ENCODE measurements around the gene TBCD.

TBCD gene

GRCh38 chr17:82843904-82844680, 92.2 kb downstream of the TBCD start:
- no peaks in the 10 kb centered on the region for H3K27me3 ChIP-seq (ENCODE audit: control insufficient read depth in 1 of 2, insufficient read depth in 2 of 2, low read length in 2 of 2)
- peaks cover 6% of the 10 kb centered on the region for H3K36me3 ChIP-seq (ENCODE audit: insufficient read depth, low read length)
- H3K9ac ChIP-seq (ENCODE audit: low read length): no peak overlapping the region
- H3K4me1 ChIP-seq (ENCODE audit: insufficient read depth, low read length): no peaks in the 10 kb centered on the region
- H3K4me3 ChIP-seq (ENCODE audit: low read depth in 1 of 2, low read length in 2 of 2): no peak overlapping the region
- no peaks in the 10 kb centered on the region for H3K9me3 ChIP-seq (ENCODE audit: low read length)
- H3K27ac ChIP-seq (ENCODE audit: low read depth, low read length): no peak overlapping the region

DNA sequence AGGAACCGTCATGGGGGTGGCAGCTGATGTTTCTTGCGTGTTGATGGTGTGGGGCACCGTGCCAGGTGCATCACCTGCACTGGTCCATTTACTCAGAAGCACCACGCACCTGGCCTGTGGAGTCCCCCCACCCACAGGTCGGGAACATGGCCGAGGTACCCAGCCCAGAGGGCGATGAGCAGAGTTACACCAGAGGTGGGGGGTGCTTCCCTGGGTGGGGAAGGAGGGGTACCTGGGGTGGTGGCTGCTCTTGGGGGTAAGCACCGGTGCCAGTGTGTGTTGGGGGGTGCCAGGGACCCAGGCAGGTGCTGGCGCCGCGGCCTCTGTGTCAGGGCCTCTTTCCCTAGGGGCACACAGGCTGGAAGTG, 92.9 kb downstream of the TBCD start:
- no peaks in the 10 kb centered on the region for H3K27me3 ChIP-seq (ENCODE audit: control insufficient read depth in 1 of 2, insufficient read depth in 2 of 2, low read length in 2 of 2)
- peaks cover 6% of the 10 kb centered on the region for H3K36me3 ChIP-seq (ENCODE audit: insufficient read depth, low read length)
- no peaks in the 10 kb centered on the region for H3K4me1 ChIP-seq (ENCODE audit: insufficient read depth, low read length)
- no peak overlapping the region for H3K9ac ChIP-seq (ENCODE audit: low read length)
- H3K27ac ChIP-seq (ENCODE audit: low read depth, low read length): no peak overlapping the region
- H3K9me3 ChIP-seq (ENCODE audit: low read length): no peaks in the 10 kb centered on the region
- no peak overlapping the region for H3K4me3 ChIP-seq (ENCODE audit: low read depth in 1 of 2, low read length in 2 of 2)

GRCh38 chr17:82845163-82845807, 93.4 kb downstream of the TBCD start:
- no peaks in the 10 kb centered on the region for H3K27me3 ChIP-seq (ENCODE audit: control insufficient read depth in 1 of 2, insufficient read depth in 2 of 2, low read length in 2 of 2)
- no peaks in the 10 kb centered on the region for H3K4me1 ChIP-seq (ENCODE audit: insufficient read depth, low read length)
- peak overlapping the region in 1 of 2 donors; percentile 27 for H3K4me3 ChIP-seq (ENCODE audit: low read depth in 1 of 2, low read length in 2 of 2)
- H3K9ac ChIP-seq (ENCODE audit: low read length): no peak overlapping the region
- H3K27ac ChIP-seq (ENCODE audit: low read depth, low read length): no peak overlapping the region
- H3K36me3 ChIP-seq (ENCODE audit: insufficient read depth, low read length): peaks cover 6% of the 10 kb centered on the region
- no peaks in the 10 kb centered on the region for H3K9me3 ChIP-seq (ENCODE audit: low read length)

- Histone ChIP-seq H3K27ac (ENCODE audit: low read depth, low read length) (no peak overlapping the region), H3K9me3 (ENCODE audit: low read length) (no peaks in the 10 kb centered on the region), H3K9ac (ENCODE audit: low read length) (no peak overlapping the region), H3K36me3 (ENCODE audit: insufficient read depth, low read length) (peaks cover 6% of the 10 kb centered on the region), H3K27me3 (ENCODE audit: control insufficient read depth in 1 of 2, insufficient read depth in 2 of 2, low read length in 2 of 2) (no peaks in the 10 kb centered on the region), H3K4me1 (ENCODE audit: insufficient read depth, low read length) (no peaks in the 10 kb centered on the region), H3K4me3 (ENCODE audit: low read depth in 1 of 2, low read length in 2 of 2) (peak overlapping the region in 1 of 2 donors; percentile 27)
Observed at GRCh38 chr17:82846061-82846691, 94.3 kb downstream of the TBCD start.

DNA sequence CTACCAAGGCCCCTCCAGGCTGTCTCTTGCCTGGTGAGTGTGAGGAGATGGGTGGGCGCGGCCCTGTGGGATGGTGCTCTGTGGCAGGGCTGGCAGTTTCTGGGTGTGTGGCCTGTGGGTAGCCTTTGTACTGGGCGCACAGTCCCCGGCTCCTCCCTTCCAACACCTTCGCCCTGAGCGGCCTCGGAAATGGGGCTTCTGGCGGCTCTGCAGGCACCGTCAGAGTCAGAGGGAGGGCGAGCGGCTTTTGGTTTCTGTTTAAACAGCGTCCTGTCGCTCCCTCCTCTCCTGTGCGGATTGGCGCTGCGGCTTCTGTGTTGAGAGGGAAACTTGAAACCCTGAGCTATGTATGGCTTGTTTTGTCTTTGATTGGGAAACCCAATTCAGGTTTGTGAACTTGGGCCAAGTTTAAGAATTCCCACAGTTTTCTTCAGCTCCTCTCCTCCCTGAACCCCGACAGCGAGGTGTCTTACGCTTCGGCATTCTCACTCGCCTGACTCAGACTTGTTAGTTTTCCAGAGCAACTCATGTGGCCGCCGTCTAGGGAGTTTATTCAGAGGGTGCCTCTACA, 96.2 kb downstream of the TBCD start:
- no peak overlapping the region for H3K27ac ChIP-seq (ENCODE audit: low read depth, low read length)
- H3K9me3 ChIP-seq (ENCODE audit: low read length): no peaks in the 10 kb centered on the region
- H3K9ac ChIP-seq (ENCODE audit: low read length): no peak overlapping the region
- no peak overlapping the region for H3K4me3 ChIP-seq (ENCODE audit: low read depth in 1 of 2, low read length in 2 of 2)
- no peaks in the 10 kb centered on the region for H3K27me3 ChIP-seq (ENCODE audit: control insufficient read depth in 1 of 2, insufficient read depth in 2 of 2, low read length in 2 of 2)
- H3K36me3 ChIP-seq (ENCODE audit: insufficient read depth, low read length): peaks cover 6% of the 10 kb centered on the region
- H3K4me1 ChIP-seq (ENCODE audit: insufficient read depth, low read length): no peaks in the 10 kb centered on the region

- peaks cover 6% of the 10 kb centered on the region for H3K36me3 ChIP-seq (ENCODE audit: insufficient read depth, low read length)
- H3K9me3 ChIP-seq (ENCODE audit: low read length): no peaks in the 10 kb centered on the region
- no peak overlapping the region for H3K9ac ChIP-seq (ENCODE audit: low read length)
- H3K27me3 ChIP-seq (ENCODE audit: control insufficient read depth in 1 of 2, insufficient read depth in 2 of 2, low read length in 2 of 2): no peaks in the 10 kb centered on the region
- H3K4me3 ChIP-seq (ENCODE audit: low read depth in 1 of 2, low read length in 2 of 2): no peak overlapping the region
- H3K4me1 ChIP-seq (ENCODE audit: insufficient read depth, low read length): no peaks in the 10 kb centered on the region
- H3K27ac ChIP-seq (ENCODE audit: low read depth, low read length): no peak overlapping the region
Observed at GRCh38 chr17:82849076-82849945, 97.4 kb downstream of the TBCD start.

- no peaks in the 10 kb centered on the region for H3K36me3 ChIP-seq (ENCODE audit: insufficient read depth, low read length)
- no peaks in the 10 kb centered on the region for H3K4me1 ChIP-seq (ENCODE audit: insufficient read depth, low read length)
- no peaks in the 10 kb centered on the region for H3K9me3 ChIP-seq (ENCODE audit: low read length)
- H3K27me3 ChIP-seq (ENCODE audit: control insufficient read depth in 1 of 2, insufficient read depth in 2 of 2, low read length in 2 of 2): no peaks in the 10 kb centered on the region
- no peak overlapping the region for H3K27ac ChIP-seq (ENCODE audit: low read depth, low read length)
- no peak overlapping the region for H3K9ac ChIP-seq (ENCODE audit: low read length)
- H3K4me3 ChIP-seq (ENCODE audit: low read depth in 1 of 2, low read length in 2 of 2): no peak overlapping the region
Observed at GRCh38 chr17:82851381-82851780, 99.5 kb downstream of the TBCD start.

DNA sequence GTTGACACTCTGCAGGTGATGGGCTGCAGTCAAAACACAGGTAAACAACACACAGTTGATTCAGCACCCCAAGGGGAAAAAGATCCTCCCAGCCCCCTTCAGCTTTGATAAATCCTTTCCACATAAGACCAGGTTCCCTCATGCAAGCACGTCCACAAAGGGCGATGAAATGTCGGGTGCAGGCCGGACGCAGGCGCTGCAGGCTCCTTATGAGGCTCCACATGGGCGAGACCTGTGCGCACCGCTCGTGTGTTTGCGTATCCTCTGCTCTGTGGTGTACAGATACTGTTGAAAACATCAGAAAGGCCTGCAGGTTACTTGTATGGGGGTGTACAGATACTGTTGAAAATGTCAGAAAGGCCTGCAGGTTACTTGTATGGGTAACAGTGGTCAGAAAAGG, 102.4 kb downstream of the TBCD start:
- no peaks in the 10 kb centered on the region for H3K36me3 ChIP-seq (ENCODE audit: insufficient read depth, low read length)
- no peaks in the 10 kb centered on the region for H3K27me3 ChIP-seq (ENCODE audit: control insufficient read depth in 1 of 2, insufficient read depth in 2 of 2, low read length in 2 of 2)
- H3K27ac ChIP-seq (ENCODE audit: low read depth, low read length): no peak overlapping the region
- no peaks in the 10 kb centered on the region for H3K4me1 ChIP-seq (ENCODE audit: insufficient read depth, low read length)
- no peak overlapping the region for H3K9ac ChIP-seq (ENCODE audit: low read length)
- H3K9me3 ChIP-seq (ENCODE audit: low read length): no peaks in the 10 kb centered on the region
- no peak overlapping the region for H3K4me3 ChIP-seq (ENCODE audit: low read depth in 1 of 2, low read length in 2 of 2)

DNA sequence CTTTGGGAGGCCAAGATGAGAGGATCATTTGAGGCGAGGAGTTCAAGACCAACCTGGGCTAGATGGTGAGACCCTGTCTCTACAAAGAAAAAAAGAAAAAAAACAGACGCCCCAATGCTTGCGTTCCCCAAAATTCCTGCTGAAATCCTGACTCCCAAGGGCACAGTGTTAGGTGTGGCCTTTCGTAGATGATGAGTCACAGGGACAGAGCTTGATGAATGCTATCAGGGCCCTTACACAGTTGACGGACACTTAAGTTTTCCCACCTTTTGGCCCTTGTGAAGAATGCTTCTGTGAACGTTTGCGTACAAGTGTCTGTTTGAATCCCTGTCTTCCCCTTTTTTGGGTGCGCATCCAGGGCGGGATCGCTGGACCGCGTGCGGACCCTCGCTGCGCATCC, 104.5 kb downstream of the TBCD start:
- Histone ChIP-seq H3K4me3 (ENCODE audit: low read depth in 1 of 2, low read length in 2 of 2) (no peak overlapping the region), H3K9ac (ENCODE audit: low read length) (no peak overlapping the region), H3K4me1 (ENCODE audit: insufficient read depth, low read length) (no peaks in the 10 kb centered on the region), H3K27ac (ENCODE audit: low read depth, low read length) (no peak overlapping the region), H3K27me3 (ENCODE audit: control insufficient read depth in 1 of 2, insufficient read depth in 2 of 2, low read length in 2 of 2) (no peaks in the 10 kb centered on the region), H3K9me3 (ENCODE audit: low read length) (no peaks in the 10 kb centered on the region), H3K36me3 (ENCODE audit: insufficient read depth, low read length) (no peaks in the 10 kb centered on the region)

GRCh38 chr17:82858376-82859126, 106.7 kb downstream of the TBCD start:
- Histone ChIP-seq H3K27ac (ENCODE audit: low read depth, low read length) (no peak overlapping the region), H3K36me3 (ENCODE audit: insufficient read depth, low read length) (no peaks in the 10 kb centered on the region), H3K27me3 (ENCODE audit: control insufficient read depth in 1 of 2, insufficient read depth in 2 of 2, low read length in 2 of 2) (no peaks in the 10 kb centered on the region), H3K4me3 (ENCODE audit: low read depth in 1 of 2, low read length in 2 of 2) (no peak overlapping the region), H3K9me3 (ENCODE audit: low read length) (no peaks in the 10 kb centered on the region), H3K9ac (ENCODE audit: low read length) (no peak overlapping the region), H3K4me1 (ENCODE audit: insufficient read depth, low read length) (peaks cover 1% of the 10 kb centered on the region)
